MM.1S (cell line): ENCODE results near the gene KCNQ2.

Source experiments
- DNase-seq: peaks from one replicate; pipeline ENCODE4 v3.0.0-alpha.2; 2015
- H2AFZ ChIP-seq: fragments of 300-600 bp; sonication (generic); 2 replicates; pipeline ENCODE4 v1.6.0; 2016; ENCODE audit warnings: antibody characterized with exemption, low read length
- H3F3A ChIP-seq: fragments of 300-600 bp; sonication (generic); 2 replicates; pipeline ENCODE4 v1.6.1; 2016; ENCODE audit warnings: mild to moderate bottlenecking, antibody characterized with exemption, low read length, moderate library complexity, mixed read lengths; ENCODE audit not compliant: insufficient read depth
- H3K27ac ChIP-seq: fragments of 300-600 bp; sonication (generic); 2 replicates; pipeline ENCODE4 v1.5.1; 2016; ENCODE audit warnings: mild to moderate bottlenecking, low read length
- H3K27me3 ChIP-seq: fragments of 300-600 bp; sonication (generic); replicated peaks from 2 replicates; pipeline ENCODE4 v1.6.0; 2016; ENCODE audit warnings: low read length; ENCODE audit not compliant: insufficient read depth
- H3K36me3 ChIP-seq: fragments of 300-600 bp; sonication (generic); replicated peaks from 2 replicates; pipeline ENCODE4 v1.6.1; 2016; ENCODE audit warnings: mild to moderate bottlenecking, low read length, mixed read lengths; ENCODE audit not compliant: insufficient read depth
- H3K4me1 ChIP-seq: fragments of 300-600 bp; sonication (generic); 2 replicates; pipeline ENCODE4 v1.6.1; 2016; ENCODE audit warnings: low read length, mixed read lengths
- H3K4me2 ChIP-seq: fragments of 300-600 bp; sonication (generic); 2 replicates; pipeline ENCODE4 v1.6.0; 2016; ENCODE audit warnings: low read depth, low read length
- H3K4me3 ChIP-seq: fragments of 300-600 bp; sonication (generic); 2 replicates; pipeline ENCODE4 v1.5.1; 2016; ENCODE audit warnings: low read length, mixed read lengths
- H3K79me2 ChIP-seq: fragments of 300-600 bp; sonication (generic); 2 replicates; pipeline ENCODE4 v1.6.1; 2016; ENCODE audit warnings: mixed run types, low read length, mixed read lengths
- H3K9ac ChIP-seq: fragments of 300-600 bp; sonication (generic); 2 replicates; pipeline ENCODE4 v1.6.1; 2016; ENCODE audit warnings: low read length, mixed read lengths
- H3K9me2 ChIP-seq: fragments of 300-600 bp; sonication (generic); replicated peaks from 2 replicates; pipeline ENCODE4 v1.6.1; 2016; ENCODE audit warnings: mild to moderate bottlenecking, low read length, mixed read lengths; ENCODE audit not compliant: insufficient read depth
- H3K9me3 ChIP-seq: fragments of 300-600 bp; sonication (generic); replicated peaks from 2 replicates; pipeline ENCODE4 v1.6.1; 2016; ENCODE audit warnings: mild to moderate bottlenecking, low read length, mixed read lengths; ENCODE audit not compliant: insufficient read depth
- H4K20me1 ChIP-seq: fragments of 300-600 bp; sonication (generic); 2 replicates; pipeline ENCODE4 v1.6.1; 2016; ENCODE audit warnings: mild to moderate bottlenecking, low read length, moderate library complexity, mixed read lengths; ENCODE audit not compliant: insufficient read depth
- EZH2 ChIP-seq: fragments of 300-600 bp; sonication (generic); optimal IDR thresholded peaks from 2 replicates; pipeline ENCODE3; 2017; ENCODE audit warnings: low read depth, mild to moderate bottlenecking, antibody characterized with exemption, low read length, mixed read lengths
- EZH2phosphoT487 ChIP-seq: fragments of 300-600 bp; sonication (generic); IDR thresholded peaks from 2 replicates; pipeline ENCODE4 v1.6.1; 2018; ENCODE audit warnings: antibody characterized with exemption, low read length
- TF ChIP-seq, protein P1 (sequence below): fragments of 300-600 bp; sonication (generic); IDR thresholded peaks from 2 replicates; pipeline ENCODE4 v1.5.1; 2016; ENCODE audit warnings: antibody characterized with exemption, low read length, mixed read lengths

Gene KCNQ2

DNA sequence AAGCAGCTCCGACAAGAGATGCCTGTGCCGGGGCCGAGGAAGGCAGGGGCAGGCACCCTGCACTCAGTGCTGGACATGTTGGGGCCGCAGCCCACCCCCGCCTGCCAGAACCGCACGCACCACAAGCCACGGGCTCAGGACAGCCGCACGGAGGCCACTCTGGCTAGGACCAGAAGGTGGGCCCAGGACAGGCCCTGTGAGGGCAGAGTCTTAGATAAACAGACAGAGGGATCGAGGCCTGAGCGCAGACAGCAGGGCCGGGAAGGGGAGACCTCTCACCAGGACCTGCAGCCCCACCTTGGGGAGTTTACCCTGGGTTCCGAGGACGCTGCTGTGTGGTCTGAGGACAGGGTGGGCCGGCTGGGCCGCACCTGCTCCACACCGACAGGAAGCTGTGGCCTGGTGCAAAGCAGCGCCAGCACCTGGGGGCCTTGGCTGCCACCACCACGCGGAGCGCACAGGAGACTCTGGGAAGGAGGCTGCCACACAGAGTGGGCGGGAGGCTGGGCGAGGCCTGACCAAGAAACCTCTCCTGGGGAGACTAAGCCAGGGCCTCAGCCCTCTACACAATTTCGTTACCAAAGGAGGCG is 32.0 kb downstream of the KCNQ2 start:
- H3K27me3 ChIP-seq, result peaks cover 81% of the 10 kb centered on the region
- H3K27ac ChIP-seq, result no peak overlapping the region
- H3K9ac ChIP-seq, result no peak overlapping the region
- no peak for TF ChIP-seq EZH2phosphoT487
- no peaks in the 10 kb centered on the region for H3K36me3 ChIP-seq
- H3K9me2 ChIP-seq, result no peaks in the 10 kb centered on the region
- no peak overlapping the region for H3K4me3 ChIP-seq
- H3K79me2 ChIP-seq, result no peaks in the 10 kb centered on the region
- H3F3A ChIP-seq, result no peaks in the 10 kb centered on the region
- no peak for DNase-seq
- no peaks in the 10 kb centered on the region for H4K20me1 ChIP-seq
- no peak overlapping the region for H3K4me2 ChIP-seq
- H3K4me1 ChIP-seq, result no peaks in the 10 kb centered on the region
- no peak overlapping the region for H2AFZ ChIP-seq
- no peaks in the 10 kb centered on the region for H3K9me3 ChIP-seq

DNA sequence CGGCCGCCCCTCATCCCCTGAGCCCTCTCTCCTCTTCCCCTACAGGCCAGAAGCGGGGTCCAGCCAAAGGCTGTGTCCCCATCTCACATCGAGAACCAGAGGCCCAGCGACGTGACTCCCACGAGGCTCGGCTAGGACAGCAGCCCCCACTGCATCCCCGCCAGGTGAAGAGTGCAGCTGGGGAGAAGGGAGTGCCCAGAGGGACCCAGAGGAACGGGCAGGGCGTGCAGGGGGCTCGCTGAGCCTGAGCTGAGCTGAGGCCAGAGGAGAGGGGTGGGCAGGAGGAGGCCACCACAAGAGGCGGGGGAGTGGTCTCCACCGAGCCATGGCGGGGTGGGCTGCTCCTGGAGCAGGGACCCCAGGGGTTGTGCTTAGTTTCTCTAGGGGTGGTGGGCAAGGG is 32.6 kb downstream of the KCNQ2 start:
- H3F3A ChIP-seq, result no peaks in the 10 kb centered on the region
- no peak overlapping the region for H3K27ac ChIP-seq
- no peaks in the 10 kb centered on the region for H3K36me3 ChIP-seq
- peaks cover 81% of the 10 kb centered on the region for H3K27me3 ChIP-seq
- H3K9ac ChIP-seq, result no peak overlapping the region
- H3K4me1 ChIP-seq, result no peaks in the 10 kb centered on the region
- no peak for TF ChIP-seq EZH2phosphoT487
- TF ChIP-seq, protein P1, sequence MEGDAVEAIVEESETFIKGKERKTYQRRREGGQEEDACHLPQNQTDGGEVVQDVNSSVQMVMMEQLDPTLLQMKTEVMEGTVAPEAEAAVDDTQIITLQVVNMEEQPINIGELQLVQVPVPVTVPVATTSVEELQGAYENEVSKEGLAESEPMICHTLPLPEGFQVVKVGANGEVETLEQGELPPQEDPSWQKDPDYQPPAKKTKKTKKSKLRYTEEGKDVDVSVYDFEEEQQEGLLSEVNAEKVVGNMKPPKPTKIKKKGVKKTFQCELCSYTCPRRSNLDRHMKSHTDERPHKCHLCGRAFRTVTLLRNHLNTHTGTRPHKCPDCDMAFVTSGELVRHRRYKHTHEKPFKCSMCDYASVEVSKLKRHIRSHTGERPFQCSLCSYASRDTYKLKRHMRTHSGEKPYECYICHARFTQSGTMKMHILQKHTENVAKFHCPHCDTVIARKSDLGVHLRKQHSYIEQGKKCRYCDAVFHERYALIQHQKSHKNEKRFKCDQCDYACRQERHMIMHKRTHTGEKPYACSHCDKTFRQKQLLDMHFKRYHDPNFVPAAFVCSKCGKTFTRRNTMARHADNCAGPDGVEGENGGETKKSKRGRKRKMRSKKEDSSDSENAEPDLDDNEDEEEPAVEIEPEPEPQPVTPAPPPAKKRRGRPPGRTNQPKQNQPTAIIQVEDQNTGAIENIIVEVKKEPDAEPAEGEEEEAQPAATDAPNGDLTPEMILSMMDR, result no peak
- TF ChIP-seq EZH2, result no peak
- H3K79me2 ChIP-seq, result no peaks in the 10 kb centered on the region
- DNase-seq, result no peak
- no peak overlapping the region for H3K4me2 ChIP-seq
- no peak overlapping the region for H2AFZ ChIP-seq
- no peaks in the 10 kb centered on the region for H3K9me2 ChIP-seq
- H3K9me3 ChIP-seq, result no peaks in the 10 kb centered on the region
- H3K4me3 ChIP-seq, result no peak overlapping the region
- H4K20me1 ChIP-seq, result no peaks in the 10 kb centered on the region

DNA sequence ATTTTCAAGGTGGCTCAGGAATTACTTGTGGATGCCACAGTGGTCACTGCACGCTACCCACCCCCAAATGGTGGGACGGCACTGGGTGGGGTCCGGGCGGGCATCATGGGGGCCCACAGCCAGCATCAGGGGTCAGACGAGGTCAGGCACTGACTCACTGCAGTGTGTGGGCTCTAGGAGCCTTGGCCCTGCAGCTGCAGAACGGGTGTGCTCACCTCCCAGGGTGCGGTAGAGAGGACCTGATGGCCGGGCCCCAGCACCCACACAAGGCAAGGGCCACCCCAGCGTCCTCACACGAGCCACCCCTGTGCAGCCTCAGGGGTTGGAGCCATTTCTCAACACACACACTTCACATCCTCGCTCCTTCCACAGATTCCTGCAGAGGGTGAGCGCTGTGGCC is 34.3 kb downstream of the KCNQ2 start:
- no peaks in the 10 kb centered on the region for H3K9me3 ChIP-seq

DNA sequence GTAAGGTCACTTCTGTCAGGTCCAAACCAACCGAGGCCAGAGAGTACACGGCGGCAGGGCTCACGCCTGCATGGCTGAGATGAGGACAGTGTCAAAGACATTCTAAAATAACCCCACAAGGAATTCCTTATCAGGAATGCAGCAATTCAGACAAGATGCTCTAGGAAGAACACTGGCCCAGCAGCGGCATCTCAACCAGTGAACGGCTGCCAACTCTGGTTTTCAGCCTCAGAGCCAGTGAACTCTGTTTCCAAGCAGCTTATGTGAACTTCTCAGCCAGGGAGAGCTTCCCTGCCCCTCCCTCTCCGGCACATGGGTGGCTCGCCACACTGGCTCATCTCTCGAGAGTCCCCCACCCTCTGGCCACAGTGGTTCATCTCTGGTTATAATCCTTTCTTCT is 36.9 kb downstream of the KCNQ2 start:
- H3K4me3 ChIP-seq, result no peak overlapping the region
- H3K79me2 ChIP-seq, result no peaks in the 10 kb centered on the region
- H3K4me2 ChIP-seq, result no peak overlapping the region
- DNase-seq, result no peak
- no peak for TF ChIP-seq EZH2phosphoT487
- TF ChIP-seq EZH2, result no peak
- TF ChIP-seq, protein P1, result no peak
- no peak overlapping the region for H3K9ac ChIP-seq
- H3K4me1 ChIP-seq, result no peaks in the 10 kb centered on the region
- no peak overlapping the region for H3K27ac ChIP-seq
- H3K9me2 ChIP-seq, result no peaks in the 10 kb centered on the region
- H4K20me1 ChIP-seq, result no peaks in the 10 kb centered on the region
- no peaks in the 10 kb centered on the region for H3K36me3 ChIP-seq
- H2AFZ ChIP-seq, result no peak overlapping the region
- peaks cover 71% of the 10 kb centered on the region for H3K27me3 ChIP-seq
- H3K9me3 ChIP-seq, result no peaks in the 10 kb centered on the region
- H3F3A ChIP-seq, result no peaks in the 10 kb centered on the region

More for the DNA sequence above, 34.3 kb downstream of the KCNQ2 start:
- H3K9ac ChIP-seq, result no peak overlapping the region
- no peaks in the 10 kb centered on the region for H3K36me3 ChIP-seq
- H2AFZ ChIP-seq, result no peak overlapping the region
- no peak for DNase-seq
- TF ChIP-seq EZH2phosphoT487 (no peak), EZH2 (no peak)
- TF ChIP-seq, protein P1, result no peak
- no peaks in the 10 kb centered on the region for H3K4me1 ChIP-seq
- no peaks in the 10 kb centered on the region for H3F3A ChIP-seq
- H4K20me1 ChIP-seq, result no peaks in the 10 kb centered on the region
- no peak overlapping the region for H3K4me2 ChIP-seq
- H3K4me3 ChIP-seq, result no peak overlapping the region
- H3K27me3 ChIP-seq, result peaks cover 79% of the 10 kb centered on the region
- no peak overlapping the region for H3K27ac ChIP-seq
- no peaks in the 10 kb centered on the region for H3K9me2 ChIP-seq
- no peaks in the 10 kb centered on the region for H3K79me2 ChIP-seq
